UCSD-AML1 (cell line): ENCODE data around the gene MDC1.

ENCODE experiments used
- DNase-seq: peaks from one replicate; lab custom pipeline; 2025; ENCODE audit not compliant: unreplicated experiment; lab: John Stamatoyannopoulos, UW

MDC1 gene

DNA sequence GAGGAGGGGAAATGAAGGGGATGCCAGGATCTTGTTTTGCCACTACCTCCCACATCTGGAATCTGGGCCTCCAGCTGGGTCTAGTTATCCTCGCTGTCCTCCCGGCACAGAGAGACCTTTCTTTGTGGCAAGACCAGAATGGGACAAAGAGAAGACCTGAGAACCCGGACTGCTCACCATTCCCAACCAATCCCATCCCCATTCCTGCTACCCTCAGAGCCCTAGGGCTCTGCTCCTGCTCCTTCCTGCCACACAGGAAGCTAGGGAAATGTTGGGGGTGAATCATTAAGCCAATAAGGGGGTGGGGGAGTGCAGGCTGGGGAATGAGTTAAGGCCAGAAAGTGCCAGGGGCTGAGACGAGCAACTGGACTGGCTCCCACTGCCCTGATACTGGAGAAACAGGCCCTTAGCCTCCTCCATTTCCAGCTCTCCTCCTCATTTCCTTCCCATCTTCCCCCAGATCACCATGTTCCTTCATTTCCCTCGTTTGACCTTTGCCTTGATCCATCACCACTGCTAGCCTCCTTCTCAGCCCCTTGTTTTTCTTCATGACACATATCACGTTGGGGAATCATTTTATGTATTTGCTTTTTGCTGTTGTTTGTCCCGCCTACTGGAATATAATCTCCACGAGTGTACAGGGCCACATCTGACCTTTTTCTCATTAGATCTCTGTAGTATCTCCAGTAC is 31.9 kb upstream of the MDC1 start:
- DNase-seq = no peak

GRCh38 chr6:30747902-30748769 is 31.1 kb upstream of the MDC1 start:
- no peak for DNase-seq

- DNase-seq = no peak
These were observed 30.2 kb upstream of the MDC1 start for GRCh38 chr6:30747300-30747687.

DNA sequence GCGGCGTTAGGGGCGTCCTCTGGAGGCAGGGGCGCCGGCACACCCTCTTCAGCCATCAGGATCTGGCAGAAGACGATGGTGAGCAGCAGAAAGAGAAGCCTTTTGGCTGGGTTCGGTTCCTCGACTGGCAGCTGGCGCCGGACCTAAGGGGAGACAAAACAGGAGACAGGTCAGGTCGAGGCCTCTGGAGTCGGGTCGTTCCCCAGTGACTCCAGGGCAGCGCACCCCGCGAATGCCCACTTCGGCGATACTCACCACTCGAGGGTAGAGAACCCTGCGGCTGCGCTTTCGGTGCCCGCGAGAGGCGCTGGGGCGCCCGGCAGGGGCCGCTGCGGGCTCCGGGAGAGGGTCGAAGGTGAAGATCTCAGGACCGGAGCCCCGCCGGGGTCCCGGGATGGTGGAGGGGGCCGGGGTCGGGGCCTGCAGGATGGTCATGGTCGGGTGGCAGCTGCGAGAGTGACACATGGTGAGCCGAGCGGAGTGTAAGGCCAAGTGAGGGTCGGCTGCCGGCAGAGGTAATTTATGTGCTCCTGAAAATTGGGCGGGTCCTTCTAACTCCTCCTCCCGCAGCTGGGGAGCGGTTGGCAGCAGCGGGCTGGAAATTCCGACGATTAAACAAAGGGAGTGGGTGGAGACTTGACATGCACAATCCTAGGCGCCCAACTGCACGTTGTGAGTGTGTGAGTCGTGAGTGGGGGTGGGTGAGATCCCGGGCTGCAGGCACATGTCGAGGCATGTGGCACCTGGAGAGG is 27.1 kb upstream of the MDC1 start, which contains the start of gene IER3:
Gene IER3 (minus strand): TSS at position 494 of the 752 bp plus-strand sequence. CDS start 29 bp downstream, at position 465.
- DNase-seq = peak; percentile 85

DNA sequence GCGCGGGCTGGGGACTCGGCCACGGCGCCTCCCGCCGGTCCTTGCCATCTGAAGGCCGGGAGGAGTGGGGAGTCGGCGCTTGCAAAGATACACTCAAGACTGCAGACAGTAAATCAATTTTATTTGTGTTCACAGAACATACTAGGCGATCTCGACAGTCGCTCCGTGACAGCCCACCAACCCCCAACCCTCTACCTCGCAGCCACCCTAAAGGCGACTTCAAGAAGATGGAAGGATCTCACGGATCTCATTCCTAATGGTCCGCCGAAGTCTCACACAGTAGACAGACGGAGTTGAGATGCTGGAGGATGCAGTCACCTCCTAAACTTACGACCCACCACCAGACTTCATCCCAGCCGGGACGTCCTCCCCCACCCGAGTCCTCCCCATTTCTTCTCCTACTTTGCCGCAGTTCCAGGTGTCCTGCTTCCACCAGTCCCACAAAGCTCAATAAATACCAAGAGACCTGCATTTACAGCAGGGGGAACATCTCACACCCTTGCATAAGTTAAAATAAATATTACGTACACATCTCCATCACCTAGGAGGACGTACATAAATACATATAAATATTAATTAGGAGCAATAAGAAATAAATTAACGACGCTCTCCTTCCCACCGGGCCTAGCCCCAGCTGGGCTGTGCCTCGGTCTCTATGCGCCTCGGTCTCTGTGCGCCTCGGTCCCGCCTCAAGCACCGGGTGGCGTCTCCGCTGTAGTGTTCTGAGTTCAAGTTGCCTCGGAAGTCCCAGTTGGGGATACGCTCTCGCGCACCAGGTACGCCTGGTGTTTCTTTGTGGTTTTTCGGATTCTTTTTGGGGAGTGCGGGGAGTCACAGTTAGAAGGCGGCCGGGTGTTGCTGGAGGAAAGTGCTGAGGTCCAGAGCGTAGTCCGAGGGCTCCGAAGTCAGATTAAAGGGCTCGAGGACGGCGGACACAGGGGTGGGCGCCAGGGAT is 26.3 kb upstream of the MDC1 start:
- no peak for DNase-seq

DNA sequence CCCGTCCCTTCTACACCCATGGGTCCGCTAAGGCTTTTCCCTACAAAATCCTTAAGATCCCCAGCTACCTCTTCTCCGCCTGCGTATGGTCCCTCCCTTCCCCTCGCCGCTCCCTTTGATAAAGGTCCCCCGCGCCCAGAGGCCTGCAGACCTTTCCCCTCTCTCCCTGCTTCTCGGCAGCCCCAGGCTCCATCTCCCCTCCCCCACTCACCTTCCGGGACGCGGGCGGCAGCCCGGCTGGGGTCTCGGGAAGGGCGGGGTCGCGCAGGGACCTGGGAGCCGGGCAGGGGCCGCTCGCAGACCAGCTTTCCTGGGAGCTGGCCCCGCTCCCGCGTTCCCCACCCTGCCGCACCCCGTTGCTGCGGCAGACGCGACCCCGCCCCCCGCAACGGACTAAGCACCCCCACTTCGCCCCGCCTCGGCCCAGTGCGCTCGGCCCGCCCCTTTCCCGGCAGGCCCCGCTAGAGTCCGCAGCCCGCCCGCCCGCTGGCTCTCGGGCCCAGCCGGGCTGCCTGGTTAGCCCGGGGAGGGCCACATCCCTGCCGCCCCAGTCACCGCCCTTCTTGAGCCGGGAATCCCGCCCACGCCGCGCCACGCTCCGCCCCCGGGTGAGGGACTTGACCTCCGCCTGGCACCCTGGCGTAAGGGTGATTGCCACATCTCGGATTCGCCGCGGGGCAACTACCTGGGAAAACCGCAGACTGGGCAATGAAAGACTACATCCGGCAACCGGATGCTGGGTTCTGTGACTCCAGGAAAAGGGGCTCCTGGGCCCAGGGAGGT is 25.4 kb upstream of the MDC1 start, which contains the start of gene FLOT1:
Gene FLOT1 (minus strand): TSS at position 372 of the 783 bp plus-strand sequence. CDS start 498 bp downstream, outside the sequence.
- peak; percentile 98 for DNase-seq

DNA sequence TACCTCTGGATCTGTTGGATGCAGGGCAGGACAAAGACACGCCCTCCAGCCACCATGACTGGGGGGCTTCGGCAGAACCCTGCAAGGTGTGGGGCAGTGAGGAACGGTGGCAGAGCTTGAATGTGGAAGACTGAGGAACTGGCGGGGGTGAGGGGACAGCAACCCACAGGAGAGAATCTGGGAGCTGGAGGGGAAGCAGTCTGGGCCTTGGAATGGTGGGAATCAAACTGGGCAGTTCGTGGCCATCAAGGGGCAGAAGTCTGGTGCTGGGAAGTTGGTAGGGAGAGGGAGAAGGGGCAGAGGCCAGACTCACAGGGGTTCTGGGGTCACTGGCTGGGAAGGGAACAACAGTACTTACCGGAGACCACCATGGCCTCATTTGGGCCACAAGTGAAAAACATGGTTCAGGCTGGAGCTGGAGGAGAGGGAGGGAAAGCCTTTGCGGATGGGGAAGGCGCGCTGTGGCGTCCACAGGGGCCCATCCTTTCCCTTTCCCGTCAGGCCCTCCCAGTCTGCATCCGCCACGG is 24.8 kb upstream of the MDC1 start:
- DNase-seq = no peak

DNA sequence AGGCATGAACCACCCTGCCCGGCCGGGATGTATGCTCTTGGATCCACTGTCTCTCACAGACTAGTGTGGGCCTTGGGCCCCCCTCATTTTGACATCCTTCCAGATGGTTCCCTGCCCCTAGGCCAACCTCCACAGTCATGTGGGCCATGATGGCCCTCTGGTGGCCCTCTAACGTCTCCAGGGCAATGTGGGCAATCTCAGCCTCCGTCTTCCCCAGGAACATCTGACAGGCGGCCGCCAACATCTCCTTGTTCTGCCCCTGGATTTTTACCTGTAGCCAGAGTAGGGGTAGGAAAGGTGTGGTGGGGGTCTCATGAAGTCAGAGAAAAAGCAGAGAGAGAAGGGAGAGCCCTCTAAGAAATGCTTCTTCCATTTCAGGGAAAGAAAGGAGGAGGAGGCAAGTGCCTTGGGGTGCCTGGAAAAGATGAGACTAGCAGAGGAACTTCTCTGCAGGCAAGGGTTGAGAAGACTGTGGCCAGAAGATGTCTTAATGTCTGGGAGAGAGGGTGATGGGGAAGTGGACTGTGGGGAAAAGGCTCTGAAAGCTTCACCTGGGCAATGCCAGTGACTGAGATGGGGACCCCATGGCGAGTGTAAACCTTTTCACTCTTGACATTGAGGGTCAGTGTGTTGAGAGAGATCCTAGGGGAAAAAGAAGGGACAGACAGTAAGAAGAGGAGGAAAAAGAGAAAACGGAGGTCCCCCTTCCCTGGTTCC is 24.1 kb upstream of the MDC1 start:
- DNase-seq = no peak

GRCh38 chr6:30740540-30740870 is 23.4 kb upstream of the MDC1 start:
- DNase-seq = no peak

GRCh38 chr6:30738532-30738931 is 21.5 kb upstream of the MDC1 start:
- no peak for DNase-seq

- no peak for DNase-seq
These were observed 18.7 kb upstream of the MDC1 start for GRCh38 chr6:30735668-30736314.

DNA sequence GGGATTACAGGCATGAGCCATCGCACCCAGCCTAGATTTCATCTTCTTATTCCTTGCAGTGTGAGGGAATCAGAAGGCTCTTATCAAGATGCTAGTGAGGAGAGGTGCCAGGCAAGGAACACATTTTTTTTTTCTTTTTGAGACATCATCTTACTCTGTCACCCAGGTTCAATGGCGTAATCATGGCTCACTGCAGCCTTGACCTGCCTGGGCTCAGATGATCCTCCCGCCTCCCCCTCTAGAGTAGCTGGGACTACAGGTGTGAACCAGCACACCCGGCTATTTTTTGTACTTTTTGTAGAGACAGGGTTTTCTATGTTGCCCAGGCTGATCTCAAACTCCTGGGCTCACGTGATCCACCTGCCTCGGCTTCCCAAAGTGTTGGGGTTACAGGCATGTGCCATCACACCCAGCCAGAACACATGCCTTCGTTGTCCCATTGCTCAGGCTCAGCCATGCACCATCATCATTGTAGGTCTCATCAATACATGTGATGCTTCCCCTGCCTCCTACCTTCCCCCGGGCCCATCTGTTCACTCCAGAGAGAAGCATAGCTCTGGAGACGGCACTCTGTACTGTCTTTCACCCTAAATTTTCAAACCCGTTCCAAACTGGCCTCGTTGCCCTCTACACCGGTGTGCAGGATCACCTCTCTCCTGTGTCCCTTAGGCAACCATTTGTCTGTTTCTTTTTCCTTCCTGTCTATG is 15.3 kb upstream of the MDC1 start:
- no peak for DNase-seq

DNA sequence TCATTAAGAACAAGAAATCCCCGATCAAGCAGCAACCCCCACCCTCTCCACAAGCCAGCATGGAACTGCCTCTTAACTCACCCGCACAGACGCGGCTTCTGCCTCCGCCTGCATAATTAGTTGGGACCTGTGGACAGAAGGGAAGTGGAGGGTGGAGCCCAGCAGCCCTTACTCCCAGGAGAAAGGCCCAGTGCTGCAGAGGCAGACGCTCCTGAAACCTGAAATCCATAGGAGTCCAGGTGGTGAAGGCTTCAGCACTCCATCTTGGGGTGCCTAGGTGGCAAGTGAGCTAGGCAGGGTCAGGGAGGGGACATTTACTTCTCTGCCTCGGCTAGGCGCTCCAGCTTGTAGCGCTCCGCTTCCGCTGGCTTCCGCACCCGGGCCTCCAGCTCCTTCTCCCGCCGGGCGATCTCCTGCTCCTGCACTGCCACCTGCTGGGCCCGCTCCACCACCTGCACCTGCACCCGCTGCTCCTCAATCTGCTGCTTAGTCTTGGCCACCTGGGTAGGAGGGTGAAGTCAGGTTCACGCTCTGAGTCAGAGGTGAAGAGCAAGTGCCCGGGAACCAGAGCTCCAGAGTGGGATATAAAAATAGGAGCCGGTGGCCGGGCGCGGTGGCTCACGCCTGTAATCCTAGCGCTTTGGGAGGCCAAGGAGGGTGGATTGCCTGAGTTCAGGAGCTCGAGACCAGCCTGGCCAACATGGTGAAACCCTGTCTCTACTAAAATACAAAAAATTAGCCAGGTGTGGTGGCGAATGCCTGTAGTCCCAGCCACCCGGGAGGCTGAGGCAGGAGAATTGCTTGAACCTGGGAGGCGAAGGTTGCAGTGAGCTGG is 13.7 kb upstream of the MDC1 start:
- DNase-seq = peak; percentile 29

- DNase-seq = no peak
These were observed 11.0 kb upstream of the MDC1 start for GRCh38 chr6:30727920-30728553.

DNA sequence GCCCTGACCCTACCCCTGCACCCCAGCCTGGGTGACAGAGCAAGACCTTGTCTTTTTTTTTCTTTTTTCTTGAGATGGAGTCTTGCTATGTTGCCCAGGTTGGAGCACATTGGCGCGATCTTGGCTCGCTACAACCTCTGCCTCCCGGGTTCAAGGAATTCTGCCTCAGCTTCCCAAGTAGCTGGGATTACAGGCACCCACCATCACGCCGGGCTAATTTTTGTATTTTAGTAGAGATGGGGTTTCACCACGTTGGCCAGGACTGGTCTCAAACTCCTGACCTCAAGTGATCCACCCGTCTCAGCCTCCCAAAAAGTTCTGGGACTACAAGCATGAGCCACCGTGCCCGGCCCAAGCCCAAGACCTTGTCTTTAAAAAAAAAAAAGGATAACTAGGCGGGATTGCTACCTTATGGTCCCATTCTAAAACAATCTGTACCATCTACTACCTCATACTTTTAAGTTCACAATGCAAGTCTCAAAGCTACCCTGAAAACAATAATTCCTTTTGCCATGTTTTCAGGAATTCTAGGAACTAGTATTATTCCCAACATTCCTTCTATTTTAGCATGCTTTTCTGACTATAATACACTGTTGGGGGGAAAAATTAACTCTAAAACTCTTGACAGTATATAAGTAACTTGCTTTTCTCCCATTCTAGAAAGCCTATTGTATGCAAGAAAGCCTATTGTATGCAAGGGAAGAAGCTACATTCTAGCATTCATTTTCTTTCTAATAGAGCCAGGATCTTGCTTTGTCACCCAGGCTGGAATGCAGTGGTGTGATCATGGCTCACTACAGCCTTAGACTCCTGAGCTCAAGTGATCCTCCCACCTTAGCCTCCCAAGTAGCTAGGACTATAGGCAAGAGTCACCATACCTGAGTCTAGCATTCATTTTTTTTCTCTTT is 9.7 kb upstream of the MDC1 start:
- DNase-seq = no peak
